Measurements from ENCODE around the gene PRKCE.

The PRKCE gene

DNA sequence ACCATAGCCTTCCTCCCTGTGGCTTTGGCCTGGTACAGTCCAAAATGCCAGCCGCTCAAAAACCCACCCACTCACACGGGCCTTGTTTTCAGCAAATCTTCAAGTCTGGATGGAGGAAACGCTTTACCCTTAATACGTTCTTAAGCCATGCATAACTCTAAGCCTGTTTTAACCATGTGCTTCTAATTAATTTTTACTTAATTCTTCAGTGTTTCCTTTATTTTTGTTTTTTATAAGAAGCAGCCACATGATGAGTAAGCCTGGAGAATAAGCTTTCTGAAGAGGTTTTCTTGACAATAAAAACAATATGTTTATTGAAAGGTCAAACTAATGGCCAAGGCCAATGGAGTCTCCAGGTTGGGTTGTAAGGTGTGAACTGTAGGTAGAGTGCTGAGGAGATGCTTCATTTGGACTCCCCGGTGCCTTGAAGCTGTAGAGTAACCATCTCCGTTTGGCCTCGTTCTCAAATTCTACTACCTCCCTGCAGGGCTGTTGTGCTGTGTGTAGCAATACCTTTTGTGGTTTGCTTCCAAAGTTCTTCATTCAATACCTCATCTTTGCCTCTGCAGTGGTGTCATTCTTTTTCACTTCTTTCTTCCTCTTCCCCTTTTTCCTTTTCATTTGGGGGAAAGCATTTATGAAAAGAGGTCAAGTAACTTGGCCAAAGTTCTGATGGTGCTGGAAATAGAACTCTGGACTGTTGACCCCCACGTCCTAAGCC is 113.7 kb downstream of the PRKCE start:
- DNase-seq (ENCODE audit: low read depth), result no peak
- H3K4me3 ChIP-seq (ENCODE audit: low read length), result no peak overlapping the region
- TF ChIP-seq CTCF (IDR thresholded peaks at IDR 0.05; ENCODE audit: insufficient read depth, low read depth, low read length, missing control alignments), result no peak

DNA sequence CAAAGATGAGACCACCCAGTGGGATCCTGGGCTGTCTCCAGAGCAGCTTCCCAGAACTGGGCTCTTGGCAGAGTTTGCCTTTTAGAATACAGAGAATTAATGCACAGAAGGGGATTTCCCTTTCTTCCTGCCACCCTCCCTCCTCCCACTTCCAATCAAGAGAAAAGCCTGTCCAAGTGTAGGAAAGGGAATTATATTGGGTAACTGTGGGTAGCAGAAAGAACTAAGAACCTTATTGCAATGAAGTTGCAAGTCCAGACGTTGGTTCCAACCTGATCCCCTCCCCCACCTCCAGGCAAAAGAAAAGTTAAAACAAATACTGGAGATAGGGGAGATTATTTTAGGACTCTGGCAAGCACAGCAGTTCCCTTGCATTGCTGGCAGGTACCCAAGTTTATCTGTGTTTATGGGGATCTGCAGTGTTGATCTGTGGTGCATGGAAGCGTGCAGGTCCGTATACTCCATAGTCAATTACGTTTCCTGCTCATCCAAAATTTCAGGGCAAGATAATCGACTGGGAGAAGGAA is 114.3 kb downstream of the PRKCE start:
- no peak for DNase-seq (ENCODE audit: low read depth)
- H3K4me3 ChIP-seq (ENCODE audit: low read length), result no peak overlapping the region
- TF ChIP-seq CTCF (IDR thresholded peaks at IDR 0.05; ENCODE audit: insufficient read depth, low read depth, low read length, missing control alignments), result no peak

- DNase-seq (ENCODE audit: low read depth), result no peak
- TF ChIP-seq CTCF (IDR thresholded peaks at IDR 0.05; ENCODE audit: insufficient read depth, low read depth, low read length, missing control alignments), result no peak
- no peak overlapping the region for H3K4me3 ChIP-seq (ENCODE audit: low read length)
These were observed 116.7 kb downstream of the PRKCE start for GRCh38 chr2:45768208-45768607.

GRCh38 chr2:45769056-45769455 is 117.6 kb downstream of the PRKCE start:
- no peak overlapping the region for H3K4me3 ChIP-seq (ENCODE audit: low read length)
- DNase-seq (ENCODE audit: low read depth), result no peak
- no peak for TF ChIP-seq CTCF (IDR thresholded peaks at IDR 0.05; ENCODE audit: insufficient read depth, low read depth, low read length, missing control alignments)

- no peak overlapping the region for H3K4me3 ChIP-seq (ENCODE audit: low read length)
- DNase-seq (ENCODE audit: low read depth), result no peak
- no peak for TF ChIP-seq CTCF (IDR thresholded peaks at IDR 0.05; ENCODE audit: insufficient read depth, low read depth, low read length, missing control alignments)
These were observed 118.5 kb downstream of the PRKCE start for GRCh38 chr2:45769854-45770576.

- no peak for DNase-seq (ENCODE audit: low read depth)
- H3K4me3 ChIP-seq (ENCODE audit: low read length), result no peak overlapping the region
These were observed 119.3 kb downstream of the PRKCE start for GRCh38 chr2:45770811-45771210.

More at GRCh38 chr2:45770811-45771210, 119.3 kb downstream of the PRKCE start:
- no peak for TF ChIP-seq CTCF (IDR thresholded peaks at IDR 0.05; ENCODE audit: insufficient read depth, low read depth, low read length, missing control alignments)
